Measurements from ENCODE around the gene EGLN3.

Gene EGLN3

DNA sequence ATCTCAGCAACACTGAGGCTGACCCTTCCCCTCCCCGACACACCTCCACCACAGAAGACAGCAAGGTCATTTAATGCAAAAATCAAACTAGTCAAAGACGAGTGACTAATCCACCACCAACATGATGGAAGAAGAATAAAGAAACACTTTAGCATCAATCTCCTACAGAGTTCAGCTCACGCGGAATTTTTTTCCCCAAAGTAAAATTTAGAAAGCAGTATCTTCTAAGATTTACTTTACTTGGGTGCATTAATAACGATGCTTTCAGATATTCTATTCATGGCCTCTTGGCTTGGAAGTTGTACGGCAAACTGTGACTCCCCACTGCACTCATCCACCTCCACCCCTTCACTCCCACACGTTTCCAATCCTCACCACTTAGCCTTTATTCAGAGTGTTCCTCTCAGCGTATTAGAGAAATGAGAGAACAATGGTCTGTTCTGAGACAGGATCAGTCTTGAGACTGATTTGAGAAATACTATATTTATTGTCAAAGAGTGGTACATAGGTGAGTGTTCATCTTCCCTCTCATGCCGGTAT, 1.9 kb downstream of the EGLN3 start:
- TF ChIP-seq Cebpa-rat (IDR thresholded peaks at IDR 0.05): no peak
- H3K9ac ChIP-seq: no peak overlapping the region
- no peak overlapping the region for H3K27ac ChIP-seq
- peaks cover 15% of the 10 kb centered on the region for H3K9me3 ChIP-seq
- H3K36me3 ChIP-seq: no peaks in the 10 kb centered on the region
- no peak overlapping the region for H3K4me3 ChIP-seq
- H3K4me2 ChIP-seq: no peak overlapping the region
- no peaks in the 10 kb centered on the region for H3K4me1 ChIP-seq
- H4K20me1 ChIP-seq: no peaks in the 10 kb centered on the region
- H3K27me3 ChIP-seq: no peaks in the 10 kb centered on the region

DNA sequence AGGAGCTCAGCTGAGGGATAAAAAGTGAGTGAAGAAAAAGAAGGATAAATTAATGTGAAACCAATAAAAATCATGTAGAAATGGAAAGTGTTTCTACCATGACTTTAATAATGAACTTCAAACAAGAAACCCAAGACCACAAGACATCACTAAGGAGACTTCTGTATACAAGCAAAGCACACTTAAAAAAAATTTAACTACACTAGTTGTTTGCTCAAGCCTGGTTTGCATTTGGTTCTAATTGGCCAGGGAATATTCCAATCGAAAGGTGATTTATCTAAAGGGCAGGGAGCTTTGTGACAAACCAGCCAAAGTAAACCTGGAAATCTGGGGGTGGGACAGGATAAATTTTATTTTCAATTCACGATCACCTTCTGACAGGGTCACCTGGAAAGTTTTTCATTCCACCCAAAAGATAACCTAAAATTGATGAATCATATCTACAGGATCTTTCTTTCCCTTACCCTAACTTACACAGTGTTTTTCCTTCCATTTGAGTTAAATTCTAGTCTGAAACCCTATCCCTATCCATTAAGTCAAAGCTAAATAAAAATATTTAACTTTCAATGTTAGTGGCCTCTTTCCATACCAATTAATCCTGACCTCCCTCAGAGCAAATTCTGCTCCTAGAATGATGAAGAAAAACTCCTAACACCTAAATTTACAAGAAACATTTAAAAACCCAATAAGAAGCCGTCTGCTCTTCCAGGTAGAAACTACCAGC, 2.6 kb downstream of the EGLN3 start:
- H3K4me2 ChIP-seq: no peak overlapping the region
- H4K20me1 ChIP-seq: no peaks in the 10 kb centered on the region
- H3K27me3 ChIP-seq: no peaks in the 10 kb centered on the region
- H3K4me1 ChIP-seq: no peaks in the 10 kb centered on the region
- H3K9ac ChIP-seq: no peak overlapping the region
- TF ChIP-seq Cebpa-rat (IDR thresholded peaks at IDR 0.05): no peak
- H3K36me3 ChIP-seq: no peaks in the 10 kb centered on the region
- H3K9me3 ChIP-seq: peaks cover 15% of the 10 kb centered on the region
- H3K4me3 ChIP-seq: no peak overlapping the region
- no peak overlapping the region for H3K27ac ChIP-seq

DNA sequence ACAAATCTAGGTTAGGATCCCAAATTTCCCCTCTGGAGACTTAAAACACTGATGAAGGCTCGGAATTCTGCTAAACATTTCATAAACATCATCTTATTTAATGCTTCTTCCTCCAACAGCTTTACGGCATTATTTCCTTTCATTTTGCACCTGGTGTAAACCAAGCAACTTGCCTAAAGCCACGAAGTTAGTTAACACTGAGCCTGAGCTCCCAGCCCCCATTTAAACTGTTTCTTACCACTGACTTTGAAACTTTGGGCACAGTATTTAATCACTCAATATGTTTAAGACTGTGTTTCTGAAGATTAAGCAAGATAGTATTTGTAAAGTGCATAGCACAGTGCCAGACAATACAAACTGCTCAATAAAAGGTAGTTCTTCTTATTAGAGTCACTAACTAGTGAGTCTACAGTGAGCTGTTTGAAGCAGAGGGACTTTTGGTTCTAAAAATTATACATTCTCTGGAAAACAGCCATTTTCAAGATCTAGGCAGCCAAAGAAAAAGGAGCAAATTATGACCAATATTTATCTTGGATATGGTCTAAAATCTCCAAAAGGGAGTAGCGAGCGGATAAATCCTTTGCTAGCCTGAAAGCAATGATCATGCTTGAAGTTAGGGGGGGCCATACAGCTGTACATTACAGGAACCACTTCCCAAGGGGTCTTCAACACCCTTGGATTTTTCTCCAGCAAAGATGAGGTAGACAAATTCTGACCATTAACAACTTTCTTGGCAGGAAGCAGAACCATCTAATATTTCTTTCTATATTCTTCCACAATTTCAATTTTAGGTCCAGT, 4.0 kb downstream of the EGLN3 start:
- H4K20me1 ChIP-seq: no peaks in the 10 kb centered on the region
- no peak overlapping the region for H3K4me2 ChIP-seq
- H3K9me3 ChIP-seq: peaks cover 15% of the 10 kb centered on the region
- no peak overlapping the region for H3K27ac ChIP-seq
- H3K9ac ChIP-seq: no peak overlapping the region
- no peaks in the 10 kb centered on the region for H3K36me3 ChIP-seq
- TF ChIP-seq Cebpa-rat (IDR thresholded peaks at IDR 0.05): no peak
- no peak overlapping the region for H3K4me3 ChIP-seq
- no peaks in the 10 kb centered on the region for H3K27me3 ChIP-seq
- no peaks in the 10 kb centered on the region for H3K4me1 ChIP-seq

DNA sequence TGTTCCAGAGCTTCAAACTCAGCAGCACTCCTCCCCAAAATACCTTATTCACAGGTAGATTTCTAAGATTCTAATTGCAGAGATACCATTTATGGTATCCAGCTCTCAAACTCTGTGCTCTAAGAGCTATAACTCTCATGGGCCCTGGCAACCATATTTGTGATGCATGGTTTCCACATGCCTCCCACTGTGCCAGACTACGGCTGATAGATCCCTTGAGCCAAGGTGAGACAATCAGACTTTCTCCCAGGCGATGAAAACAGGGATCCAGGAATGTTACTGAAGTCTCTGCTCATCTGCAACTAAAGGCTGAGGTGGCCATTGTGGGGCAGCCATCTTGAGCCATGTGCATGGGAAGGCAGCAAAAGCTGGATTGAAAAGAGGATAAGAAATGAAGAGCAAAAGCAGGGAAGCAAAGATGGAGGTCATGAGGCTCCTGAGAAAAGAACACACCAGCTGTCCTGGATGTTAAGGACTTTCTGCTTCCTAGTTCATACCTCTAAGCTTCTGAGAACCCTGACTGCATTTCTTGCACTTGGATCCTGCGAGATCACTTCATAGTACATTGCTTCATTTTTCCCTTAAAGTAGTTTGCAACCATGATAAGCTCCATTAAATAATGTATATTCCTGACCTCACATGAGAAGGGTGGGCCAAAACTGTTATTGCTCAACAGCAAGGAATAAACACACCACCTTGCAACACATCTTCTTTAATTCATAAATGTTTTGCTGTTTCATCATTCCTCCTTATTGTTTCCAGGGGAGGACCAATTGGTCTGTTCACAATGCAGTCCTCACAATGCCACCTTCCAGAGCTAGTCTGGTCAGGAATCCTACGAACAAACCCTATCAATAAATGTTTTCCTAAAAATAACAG, 5.4 kb downstream of the EGLN3 start:
- Histone ChIP-seq H3K4me1 (no peaks in the 10 kb centered on the region), H3K27ac (no peak overlapping the region), H3K36me3 (no peaks in the 10 kb centered on the region), H3K4me3 (no peak overlapping the region), H3K27me3 (no peaks in the 10 kb centered on the region), H3K9ac (no peak overlapping the region), H3K9me3 (peaks cover 4% of the 10 kb centered on the region), H4K20me1 (no peaks in the 10 kb centered on the region), H3K4me2 (no peak overlapping the region)
- TF ChIP-seq Cebpa-rat (IDR thresholded peaks at IDR 0.05): no peak

DNA sequence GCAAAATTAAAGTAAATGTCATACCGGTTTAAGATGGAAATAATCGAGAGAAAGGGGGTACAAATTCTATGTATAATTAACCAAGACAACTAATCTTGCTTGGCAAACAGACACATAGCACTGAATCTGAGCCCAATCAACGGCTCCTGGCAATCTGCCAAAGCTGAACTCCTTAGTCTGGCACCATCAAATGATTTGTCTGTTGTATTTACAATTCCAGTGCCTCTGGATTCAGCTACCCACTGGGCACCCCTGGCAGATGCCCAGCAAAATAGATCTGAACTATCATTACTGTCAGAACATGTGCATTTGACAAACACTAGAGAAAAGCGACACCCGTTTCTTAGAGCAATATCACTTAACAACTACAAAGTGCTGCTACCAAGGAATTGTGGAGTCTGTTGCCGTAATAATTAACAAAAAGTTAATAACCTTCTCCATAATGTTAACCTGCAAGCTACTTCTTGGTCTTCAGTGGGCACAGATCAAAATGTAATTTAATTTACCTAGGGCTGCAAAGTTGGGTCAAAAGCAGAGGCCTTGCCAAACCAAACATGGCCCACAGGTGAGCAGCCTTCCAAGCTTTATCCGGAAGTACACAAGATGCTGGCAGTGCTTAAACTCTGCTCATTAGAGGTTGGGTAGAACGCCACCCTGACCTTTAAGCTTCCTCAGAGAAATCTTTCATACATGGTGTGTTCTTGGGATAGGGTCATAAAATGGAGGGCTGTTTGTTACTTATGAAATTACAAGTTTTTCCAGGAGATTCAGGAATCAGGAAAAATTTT, 7.6 kb downstream of the EGLN3 start:
- no peak overlapping the region for H3K9ac ChIP-seq
- TF ChIP-seq Cebpa-rat (IDR thresholded peaks at IDR 0.05): no peak
- no peaks in the 10 kb centered on the region for H3K27me3 ChIP-seq
- no peaks in the 10 kb centered on the region for H3K4me1 ChIP-seq
- no peaks in the 10 kb centered on the region for H4K20me1 ChIP-seq
- no peak overlapping the region for H3K4me2 ChIP-seq
- H3K36me3 ChIP-seq: no peaks in the 10 kb centered on the region
- H3K4me3 ChIP-seq: no peak overlapping the region
- no peaks in the 10 kb centered on the region for H3K9me3 ChIP-seq
- no peak overlapping the region for H3K27ac ChIP-seq

DNA sequence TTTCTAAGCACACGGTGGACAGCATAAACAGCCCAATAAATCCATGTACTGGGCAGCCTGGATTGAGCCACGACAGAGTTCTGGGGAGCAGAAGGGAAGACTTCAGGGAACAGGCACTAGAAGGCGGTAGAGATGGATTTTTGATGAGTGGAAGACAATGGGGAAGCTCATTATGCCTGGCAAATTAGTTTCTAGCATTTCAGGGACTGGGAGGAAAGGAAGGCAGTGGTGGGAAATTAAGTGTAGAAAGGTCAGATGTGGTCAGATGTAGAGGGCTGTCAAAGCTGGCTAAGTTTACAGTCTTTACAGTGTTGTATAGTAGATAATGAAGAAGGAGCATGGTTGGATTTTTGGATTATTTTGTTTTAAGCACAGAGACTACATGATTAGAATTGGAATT, 9.2 kb downstream of the EGLN3 start:
- Histone ChIP-seq H3K4me1 (no peaks in the 10 kb centered on the region), H3K27me3 (no peaks in the 10 kb centered on the region), H3K27ac (no peak overlapping the region), H3K4me2 (no peak overlapping the region), H3K9ac (no peak overlapping the region), H3K36me3 (no peaks in the 10 kb centered on the region), H4K20me1 (no peaks in the 10 kb centered on the region), H3K9me3 (no peaks in the 10 kb centered on the region), H3K4me3 (no peak overlapping the region)
- no peak for TF ChIP-seq Cebpa-rat (IDR thresholded peaks at IDR 0.05)

DNA sequence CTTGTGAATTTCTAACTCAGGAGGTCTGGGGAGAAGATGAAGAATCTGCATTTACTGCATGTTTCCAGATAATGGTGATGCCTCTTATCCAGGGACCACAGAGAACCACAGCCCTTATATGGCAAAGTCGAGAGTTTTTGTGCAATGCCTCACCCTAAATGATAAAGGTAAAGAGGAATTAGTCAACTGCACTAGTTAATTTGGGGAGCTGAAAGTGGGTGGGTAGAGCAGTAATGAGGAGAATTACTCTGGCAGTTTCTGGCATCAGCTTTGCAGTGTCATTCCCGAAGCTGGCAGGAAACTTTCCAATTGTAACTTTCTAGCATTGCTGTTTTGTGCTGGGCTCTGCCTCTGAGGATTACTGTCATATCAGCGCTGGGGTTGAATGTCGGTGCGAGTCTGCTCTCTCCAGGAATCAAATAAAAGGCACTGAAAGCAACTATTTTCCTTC, 10.3 kb downstream of the EGLN3 start:
- no peak for TF ChIP-seq Cebpa-rat (IDR thresholded peaks at IDR 0.05)
- Histone ChIP-seq H3K27ac (no peak overlapping the region), H3K9ac (no peak overlapping the region), H3K4me1 (no peaks in the 10 kb centered on the region), H3K4me2 (no peak overlapping the region), H3K27me3 (no peaks in the 10 kb centered on the region), H3K36me3 (no peaks in the 10 kb centered on the region), H3K4me3 (no peak overlapping the region), H3K9me3 (no peaks in the 10 kb centered on the region), H4K20me1 (no peaks in the 10 kb centered on the region)

DNA sequence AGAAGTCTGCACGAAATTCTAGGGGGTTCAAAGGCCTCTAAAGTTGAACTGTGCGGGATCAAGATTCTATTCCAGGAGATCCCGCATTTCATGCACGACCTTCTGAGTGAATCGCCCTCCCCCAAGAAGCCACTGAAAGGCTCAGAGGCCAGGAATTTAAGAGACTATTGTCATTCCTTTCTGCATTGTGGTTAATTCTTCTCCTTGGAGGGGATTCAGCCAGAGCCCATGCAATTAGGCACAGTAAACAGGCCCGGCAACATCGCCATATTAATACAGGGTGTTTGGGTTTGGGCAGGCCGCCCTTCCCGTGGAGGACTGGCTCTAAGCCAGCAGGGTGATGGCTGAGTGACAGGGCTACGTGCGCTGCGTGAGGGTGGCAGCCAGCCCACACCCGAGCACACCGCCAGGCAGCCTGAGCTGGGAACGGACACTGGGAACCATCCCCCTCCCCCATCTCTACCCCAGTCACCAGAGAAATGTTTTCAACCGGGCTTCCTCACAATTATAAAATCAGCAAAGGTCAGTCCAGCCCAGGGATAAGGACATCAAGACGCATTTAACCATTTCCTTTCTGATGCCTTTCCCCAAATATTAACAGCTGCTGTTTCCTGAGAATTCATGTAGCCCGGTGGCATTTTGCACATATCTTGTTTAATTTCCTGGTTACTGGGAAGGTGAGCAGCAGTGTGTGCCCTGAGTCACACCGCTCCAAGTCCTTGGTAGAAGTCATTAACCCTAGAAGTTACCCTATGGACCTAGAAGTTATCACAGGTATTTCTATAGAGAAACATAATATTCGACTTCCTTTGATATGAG, 12.5 kb downstream of the EGLN3 start:
- Histone ChIP-seq H3K4me2 (no peak overlapping the region), H3K4me1 (no peaks in the 10 kb centered on the region), H3K27me3 (no peaks in the 10 kb centered on the region), H3K9me3 (no peaks in the 10 kb centered on the region), H3K36me3 (no peaks in the 10 kb centered on the region), H4K20me1 (no peaks in the 10 kb centered on the region), H3K9ac (no peak overlapping the region), H3K27ac (no peak overlapping the region), H3K4me3 (no peak overlapping the region)
- TF ChIP-seq Cebpa-rat (IDR thresholded peaks at IDR 0.05): no peak

Data from BLaER1 (cell line).